ENCODE data around the gene HDAC1.

DNA sequence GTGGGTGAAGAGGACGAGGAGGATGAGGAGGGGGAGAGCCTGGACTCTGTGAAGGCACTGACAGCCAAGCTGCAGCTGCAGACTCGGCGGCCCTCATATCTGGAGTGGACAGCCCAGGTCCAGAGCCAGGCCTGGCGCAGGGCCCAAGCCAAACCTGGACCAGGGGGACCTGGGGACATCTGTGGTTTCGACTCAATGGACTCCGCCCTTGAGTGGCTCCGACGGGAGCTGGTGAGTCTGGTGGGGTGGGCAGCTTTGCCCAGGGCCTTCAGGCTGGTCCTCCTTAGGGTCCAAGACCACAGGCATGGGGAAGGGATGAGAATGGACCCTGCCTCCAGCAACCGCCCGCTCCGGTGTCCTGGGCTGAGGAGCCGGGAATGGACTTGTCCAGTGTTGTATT is 44.4 kb upstream of the HDAC1 start:
- no peak for TF ChIP-seq ZNF274 (IDR thresholded peaks at IDR 0.05; ENCODE audit: low read depth, low read length)
- TF ChIP-seq YY1 (IDR thresholded peaks at IDR 0.05; ENCODE audit: insufficient read depth, insufficient read length): no peak
- no peak for TF ChIP-seq SUZ12 (IDR thresholded peaks at IDR 0.05; ENCODE audit: extremely low read depth, insufficient read depth, insufficient read length)

Measured in NT2/D1 (cell line).